CD14-positive monocyte (primary cell): ENCODE measurements around the gene POU3F1. TPM values are rescaled to one million over a fixed set of nuclear protein-coding genes. Genes with fewer than 3 reads are reported as not detected.

Experiments used
- DNase-seq, 3 donors: peaks; one replicate each; pipeline ENCODE4 v3.0.0-alpha.2; 2011 to 2022
- H2AFZ ChIP-seq: 2 replicates; pipeline ENCODE4 v1.6.0; 2012; ENCODE audit warnings: mild to moderate bottlenecking, low read depth, low read length, inconsistent platforms; ENCODE audit not compliant: insufficient read depth, poor library complexity, severe bottlenecking
- H3K27ac ChIP-seq, 2 donors: 1 replicate in 1 of 2; 2 replicates in 1 of 2; pipeline ENCODE4 v1.5.1; 2012 to 2013; ENCODE audit warnings: low read length in 2 of 2, control low read depth in 1 of 2, inconsistent platforms in 1 of 2, low read depth in 1 of 2, mild to moderate bottlenecking in 1 of 2
- H3K27me3 ChIP-seq, 2 donors: one replicate each; pipeline versions ENCODE4 v1.6.0 to v1.6.1; 2011 to 2013; ENCODE audit warnings: low read length in 2 of 2; ENCODE audit not compliant: control insufficient read depth in 2 of 2, insufficient read depth in 2 of 2
- H3K36me3 ChIP-seq, 2 donors: replicated peaks in 1 of 2; 1 replicate in 1 of 2; 2 replicates in 1 of 2; pipeline versions ENCODE4 v1.5.1 to v1.6.1; 2012 to 2013; ENCODE audit warnings: low read length in 2 of 2, control low read depth in 1 of 2, inconsistent platforms in 1 of 2, mild to moderate bottlenecking in 1 of 2; ENCODE audit not compliant: insufficient read depth in 2 of 2, control insufficient read depth in 1 of 2
- H3K4me1 ChIP-seq, 2 donors: 1 replicate in 1 of 2; 2 replicates in 1 of 2; pipeline versions ENCODE4 v1.5.1 to v1.6.1; 2012 to 2013; ENCODE audit warnings: low read length in 2 of 2, control low read depth in 1 of 2, inconsistent platforms in 1 of 2, mild to moderate bottlenecking in 1 of 2, moderate library complexity in 1 of 2; ENCODE audit not compliant: insufficient read depth in 2 of 2, control insufficient read depth in 1 of 2
- H3K4me2 ChIP-seq: replicated peaks from 2 replicates; pipeline ENCODE3; 2012; ENCODE audit warnings: low read length, moderate library complexity, mild to moderate bottlenecking; ENCODE audit not compliant: poor library complexity, severe bottlenecking; ENCODE audit errors: extremely low read depth
- H3K4me3 ChIP-seq, 3 experiments: fragments of 200-600 bp in 1 of 3; sonication (generic) in 1 of 3; replicated peaks in 1 of 3; 1 replicate in 2 of 3; 2 replicates in 1 of 3; pipeline ENCODE4 v1.5.1; 2011 to 2013; ENCODE audit warnings: low read length in 3 of 3, mild to moderate bottlenecking in 3 of 3, control low read depth in 2 of 3, low read depth in 2 of 3, inconsistent platforms in 1 of 3, moderate library complexity in 1 of 3
- H3K79me2 ChIP-seq: 2 replicates; pipeline ENCODE4 v1.6.0; 2012; ENCODE audit warnings: mild to moderate bottlenecking, control low read depth, inconsistent platforms, low read length, moderate library complexity; ENCODE audit not compliant: insufficient read depth
- H3K9ac ChIP-seq: 2 replicates; pipeline ENCODE4 v1.6.0; 2017; ENCODE audit warnings: low read length, mild to moderate bottlenecking; ENCODE audit not compliant: insufficient read depth, poor library complexity, severe bottlenecking
- H3K9me3 ChIP-seq, 2 donors: replicated peaks in 1 of 2; 1 replicate in 1 of 2; 2 replicates in 1 of 2; pipeline versions ENCODE4 v1.5.1 to v1.6.1; 2012 to 2013; ENCODE audit warnings: low read length in 2 of 2, control low read depth in 1 of 2; ENCODE audit not compliant: control insufficient read depth in 1 of 2, insufficient read depth in 1 of 2
- H4K20me1 ChIP-seq: 2 replicates; pipeline ENCODE4 v1.6.0; 2012; ENCODE audit warnings: mild to moderate bottlenecking, low read length, control low read depth, moderate library complexity; ENCODE audit not compliant: insufficient read depth
- H3K27ac Mint-ChIP-seq, 7 donors: one replicate each; pipeline ENCODE4 v1.8.0; 2020; ENCODE audit warnings: mild to moderate bottlenecking in 7 of 7, mixed read lengths in 7 of 7, moderate library complexity in 6 of 7, inconsistent platforms in 2 of 7
- H3K27me3 Mint-ChIP-seq, 3 donors: one replicate each; pipeline ENCODE4 v1.8.0; 2021 to 2022; ENCODE audit warnings: low read depth in 3 of 3, mild to moderate bottlenecking in 3 of 3, mixed read lengths in 3 of 3, moderate library complexity in 3 of 3, inconsistent platforms in 1 of 3
- H3K36me3 Mint-ChIP-seq, 2 donors: one replicate each; pipeline ENCODE4 v1.8.0; 2020; ENCODE audit warnings: mixed read lengths in 2 of 2, inconsistent platforms in 1 of 2, mild to moderate bottlenecking in 1 of 2
- H3K4me1 Mint-ChIP-seq: one replicate; pipeline ENCODE4 v1.8.0; 2020; ENCODE audit warnings: mild to moderate bottlenecking, mixed read lengths
- H3K4me3 Mint-ChIP-seq, 2 donors: one replicate each; pipeline ENCODE4 v1.8.0; 2020; ENCODE audit warnings: mild to moderate bottlenecking in 2 of 2, mixed read lengths in 2 of 2, moderate library complexity in 1 of 2
- H3K9me3 Mint-ChIP-seq, 7 donors: one replicate each; pipeline ENCODE4 v1.8.0; 2020 to 2022; ENCODE audit warnings: mixed read lengths in 7 of 7, mild to moderate bottlenecking in 6 of 7, moderate library complexity in 6 of 7, inconsistent platforms in 2 of 7
- CTCF ChIP-seq: fragments of 200-600 bp; IDR thresholded peaks from one replicate; pipeline ENCODE4 v1.8.0; 2022; ENCODE audit warnings: antibody characterized with exemption, mild to moderate bottlenecking
- WGBS: methylation state at CpG from one replicate; pipeline ENCODE4 v1.1.5; 2013; ENCODE audit warnings: missing lambda C conversion rate; ENCODE audit not compliant: insufficient coverage; 5-methylcytosine and 5-hydroxymethylcytosine counted together
- intact Hi-C, 2 donors: fragments of 100-400 bp; cut with micrococcal nuclease; formaldehyde crosslinking; loops; one replicate each; pipeline versions ENCODE4 v1.15.0 to v1.15.1; 2023
- polyA plus RNA-seq, 3 donors: library from polyadenylated mRNA; depleted of rRNA in 1 of 3; unstranded in 2 of 3; stranded (reverse) in 1 of 3; fragments of 300-500 nt in 2 of 3; fragments of >200 nt in 1 of 3; fragmentation: Illumina TruSeq in 2 of 3; gene quantifications; 1 replicate in 2 of 3; 2 replicates in 1 of 3; pipeline ENCODE4 v1.2.3, GENCODE V29; 2012 to 2021

The POU3F1 gene
- polyA plus RNA-seq, 3 donors, result not detected

GRCh38 chr1:38012363-38013226 lies 34.0 kb downstream of the POU3F1 start, which contains the start of gene UTP11:
Gene UTP11 (plus strand): TSS chr1:38012734. CDS start chr1:38012803, 69 bp downstream.
- H3K4me1 Mint-ChIP-seq, result peaks cover 36% of the 10 kb centered on the region
- Histone ChIP-seq H3K36me3 (peaks cover 19 to 37% of the 10 kb centered on the region in 2 donors), H3K9me3 (peaks cover 0 to 4% of the 10 kb centered on the region in 2 donors), H3K27ac (peak within 1 kb of the TSS; percentile 86 to 92), H3K4me3 (peak within 1 kb of the TSS; percentile 81 to 84 (median 83)), H4K20me1 (peaks cover 14% of the 10 kb centered on the region), H3K4me1 (peaks cover 38 to 46% of the 10 kb centered on the region in 2 donors), H2AFZ (peak within 1 kb of the TSS; percentile 90), H3K27me3 (no peaks in the 10 kb centered on the region), H3K9ac (peak within 1 kb of the TSS; percentile 85), H3K79me2 (peaks cover 51% of the 10 kb centered on the region), H3K4me2 (peak within 1 kb of the TSS; percentile 84)
- no peak for TF ChIP-seq CTCF
- peak; percentile 96 to 100 (median 99) for DNase-seq
- peaks cover 15 to 24% of the 10 kb centered on the region in 2 donors for H3K36me3 Mint-ChIP-seq
- H3K9me3 Mint-ChIP-seq, result peaks cover 0 to 8% (median 3%) of the 10 kb centered on the region in 7 donors
- peaks cover 0 to 2% (median 0%) of the 10 kb centered on the region in 3 donors for H3K27me3 Mint-ChIP-seq
- 2% methylated on average over 49 of the region's 49 CpGs for WGBS
- intact Hi-C loops, result loop anchor here (2.0 to 10.0 kb wide), 5 partner anchors 22 to 458 kb away; partner anchors contain the start of genes CDCA8 (in 2 of the 2), DNALI1 (in 1 of the 2), GNL2 (in 1 of the 2) and SF3A3 (in 1 of the 2)
- peak within 1 kb of the TSS; percentile 96 to 99 (median 97) for H3K27ac Mint-ChIP-seq
- peak within 1 kb of the TSS; percentile 97 to 99 for H3K4me3 Mint-ChIP-seq

GRCh38 chr1:38009841-38010180 lies 36.8 kb downstream of the POU3F1 start:
- Mint-ChIP-seq H3K27ac (peak overlapping the region; percentile 84 to 96 (median 93)), H3K4me1 (peaks cover 46% of the 10 kb centered on the region), H3K4me3 (no peak overlapping the region), H3K27me3 (peaks cover 0 to 2% (median 0%) of the 10 kb centered on the region in 3 donors), H3K36me3 (peaks cover 0 to 4% of the 10 kb centered on the region in 2 donors), H3K9me3 (peaks cover 0 to 8% (median 3%) of the 10 kb centered on the region in 7 donors)
- peak overlapping the region; percentile 40 for H3K4me2 ChIP-seq
- H3K4me3 ChIP-seq, result peak overlapping the region in 1 of 3 experiments; percentile 18
- WGBS, result 86% methylated on average over 4 of the region's 6 CpGs
- H3K9me3 ChIP-seq, result peaks cover 0 to 4% of the 10 kb centered on the region in 2 donors
- H3K4me1 ChIP-seq, result peaks cover 45 to 57% of the 10 kb centered on the region in 2 donors
- TF ChIP-seq CTCF, result no peak
- intact Hi-C loops, result loop anchor here (5.0 to 10.0 kb wide), 5 partner anchors 195 to 455 kb away; partner anchors contain the start of genes CDCA8 (in 2 of the 2), DNALI1 (in 1 of the 2), GNL2 (in 1 of the 2) and SNIP1 (in 1 of the 2)
- no peaks in the 10 kb centered on the region for H4K20me1 ChIP-seq
- H3K79me2 ChIP-seq, result peaks cover 24% of the 10 kb centered on the region
- peaks cover 0 to 9% of the 10 kb centered on the region in 2 donors for H3K36me3 ChIP-seq
- H3K27ac ChIP-seq, result peak overlapping the region; percentile 73 to 92
- no peak overlapping the region for H3K9ac ChIP-seq
- no peak for DNase-seq
- H3K27me3 ChIP-seq, result no peaks in the 10 kb centered on the region
- no peak overlapping the region for H2AFZ ChIP-seq
